A549 (cell line): ENCODE results near the gene PIGX. TPM values are rescaled to one million over a fixed set of nuclear protein-coding genes. Genes with fewer than 3 reads are reported as not detected.

Experiments
- ATAC-seq, 2 experiments: fragments of 200-7000 bp in 1 of 2; fragments of >200 bp in 1 of 2; cut with Nextera tagmentation in 1 of 2; cut with Tn5 transposase in 1 of 2; 3 replicates each; pipeline versions ENCODE4 v1.8.0 to v1.9.1; 2018 to 2020; ENCODE audit warnings: mild to moderate bottlenecking in 1 of 2, moderate library complexity in 1 of 2
- CTCF ChIA-PET: fragments of 300-600 bp; sonication (Branson Sonifier 250); formaldehyde crosslinking; extraction: SDS; loops from one replicate; lab custom pipeline; 2021; ENCODE audit warnings: antibody characterized with exemption, inconsistent platforms; lab: Yijun Ruan, JAX
- POLR2A ChIA-PET: fragments of 350-600 bp; formaldehyde crosslinking; extraction: SDS; loops from one replicate; lab custom pipeline; 2021; ENCODE audit warnings: antibody characterized with exemption, inconsistent platforms; lab: Yijun Ruan, JAX
- DNase-seq, 2 experiments: peaks; one replicate each; pipeline versions ENCODE4 v3.0.0 to v3.0.0-alpha.2; 2011 to 2016; ENCODE audit warnings: low read depth in 1 of 2, low spot score in 1 of 2
- FAIRE-seq: peaks from 2 replicates; lab custom pipeline; 2011; peaks lifted over from hg19 to GRCh38; lab: Jason Lieb, UNC
- H3K27ac ChIP-seq, 2 experiments: fragments of >200 bp; sonication (Bioruptor Twin); formaldehyde crosslinking; 3 replicates each; pipeline ENCODE4 v1.5.1; 2016 to 2017
- H3K4me1 ChIP-seq: fragments of >200 bp; sonication (Bioruptor Twin); formaldehyde crosslinking; 3 replicates; pipeline ENCODE4 v1.6.1; 2016
- H3K4me2 ChIP-seq: fragments of >200 bp; sonication (Bioruptor Twin); formaldehyde crosslinking; 3 replicates; pipeline ENCODE4 v1.6.1; 2016
- H3K4me3 ChIP-seq: fragments of >200 bp; sonication (Bioruptor Twin); formaldehyde crosslinking; 3 replicates; pipeline ENCODE4 v1.5.1; 2016
- H3K9me3 ChIP-seq: fragments of >200 bp; sonication (Bioruptor Twin); formaldehyde crosslinking; 3 replicates; pipeline ENCODE4 v1.6.1; 2016
- CEBPB ChIP-seq, 2 experiments: fragments of >200 bp in 1 of 2; sonication (Bioruptor Twin) in 1 of 2; formaldehyde crosslinking in 1 of 2; IDR thresholded peaks; 2 replicates each; pipeline ENCODE4 v1.6.1; 2012 to 2016
- CHD2 ChIP-seq: fragments of 150-350 bp; IDR thresholded peaks from 2 replicates; pipeline ENCODE4 v1.6.1; 2014; ENCODE audit warnings: low read length; ENCODE audit not compliant: partially characterized antibody
- CTCF ChIP-seq: fragments of >200 bp; sonication (Bioruptor Twin); formaldehyde crosslinking; IDR thresholded peaks from 3 replicates; pipeline ENCODE4 v1.5.1; 2016
- EHF ChIP-seq: fragments of 250-450 bp; sonication (Bioruptor Pico); IDR thresholded peaks from 2 replicates; pipeline ENCODE4 v1.5.0; 2020; ENCODE audit warnings: mild to moderate bottlenecking
- EP300 ChIP-seq, 2 experiments: fragments of >200 bp; sonication (Bioruptor Twin); formaldehyde crosslinking; IDR thresholded peaks; 2 replicates in 1 of 2; 3 replicates in 1 of 2; pipeline ENCODE4 v1.6.1; 2016 to 2017
- FOSB ChIP-seq: fragments of 250-450 bp; sonication (Bioruptor Pico); IDR thresholded peaks from 2 replicates; pipeline ENCODE4 v1.5.0; 2020; ENCODE audit warnings: mild to moderate bottlenecking, moderate library complexity
- HDAC2 ChIP-seq: fragments of 200-600 bp; sonication (generic); IDR thresholded peaks from 2 replicates; pipeline ENCODE4 v1.6.1; 2016
- HOXA7 ChIP-seq: fragments of 250-450 bp; sonication (Bioruptor Pico); IDR thresholded peaks from 2 replicates; pipeline ENCODE4 v1.5.0; 2020; ENCODE audit warnings: mild to moderate bottlenecking, moderate library complexity
- JUNB ChIP-seq: fragments of >200 bp; sonication (Bioruptor Twin); formaldehyde crosslinking; IDR thresholded peaks from 2 replicates; pipeline ENCODE4 v1.6.1; 2016
- NPAS2 ChIP-seq: fragments of 250-450 bp; sonication (Bioruptor Pico); IDR thresholded peaks from 2 replicates; pipeline ENCODE4 v1.8.0; 2022; ENCODE audit warnings: mild to moderate bottlenecking, moderate library complexity, borderline replicate concordance
- TFCP2L1 ChIP-seq: fragments of 250-450 bp; sonication (Bioruptor Pico); IDR thresholded peaks from 2 replicates; pipeline ENCODE4 v1.5.0; 2021; ENCODE audit warnings: mild to moderate bottlenecking
- TP53 ChIP-seq: fragments of 250-450 bp; sonication (Bioruptor Pico); IDR thresholded peaks from 2 replicates; pipeline ENCODE4 v1.5.0; 2021; ENCODE audit warnings: mild to moderate bottlenecking, moderate library complexity
- USF2 ChIP-seq: fragments of 450-650 bp; IDR thresholded peaks from 2 replicates; pipeline ENCODE4 v1.6.1; 2014; ENCODE audit warnings: antibody characterized with exemption
- WGBS: methylation state at CpG from one replicate; pipeline ENCODE4 v1.1.6; 2017; ENCODE audit errors: missing lambda C conversion rate; 5-methylcytosine and 5-hydroxymethylcytosine counted together
- polyA plus RNA-seq, 4 experiments: library from polyadenylated mRNA; depleted of rRNA in 3 of 4; stranded (reverse); fragments of >200 nt; fragmentation: RNase III in 1 of 4; extraction: RNeasy Plus Mini Kit Qiagen cat#74134 plus additional on column Dnase treatment in 1 of 4; gene quantifications; 2 replicates in 3 of 4; 3 replicates in 1 of 4; pipeline ENCODE4 v1.2.3, GENCODE V29; 2011 to 2017
- TF ChIP-seq, protein P1 (sequence below): fragments of >200 bp; sonication (Bioruptor Twin); formaldehyde crosslinking; IDR thresholded peaks from 3 replicates; pipeline ENCODE4 v1.6.1; 2016
- TF ChIP-seq, protein P2 (sequence below): fragments of 200-600 bp; sonication (generic); IDR thresholded peaks from 2 replicates; pipeline ENCODE4 v1.6.1; 2016; ENCODE audit warnings: antibody characterized with exemption, mild to moderate bottlenecking, moderate library complexity
- TF ChIP-seq, protein P3 (sequence below): IDR thresholded peaks from 2 replicates; pipeline ENCODE4 v1.6.1; 2012

Gene PIGX
- polyA plus RNA-seq, 2 of the 4 experiments (the other 2 are of a cell fraction): 22.3 to 45.2 TPM

DNA sequence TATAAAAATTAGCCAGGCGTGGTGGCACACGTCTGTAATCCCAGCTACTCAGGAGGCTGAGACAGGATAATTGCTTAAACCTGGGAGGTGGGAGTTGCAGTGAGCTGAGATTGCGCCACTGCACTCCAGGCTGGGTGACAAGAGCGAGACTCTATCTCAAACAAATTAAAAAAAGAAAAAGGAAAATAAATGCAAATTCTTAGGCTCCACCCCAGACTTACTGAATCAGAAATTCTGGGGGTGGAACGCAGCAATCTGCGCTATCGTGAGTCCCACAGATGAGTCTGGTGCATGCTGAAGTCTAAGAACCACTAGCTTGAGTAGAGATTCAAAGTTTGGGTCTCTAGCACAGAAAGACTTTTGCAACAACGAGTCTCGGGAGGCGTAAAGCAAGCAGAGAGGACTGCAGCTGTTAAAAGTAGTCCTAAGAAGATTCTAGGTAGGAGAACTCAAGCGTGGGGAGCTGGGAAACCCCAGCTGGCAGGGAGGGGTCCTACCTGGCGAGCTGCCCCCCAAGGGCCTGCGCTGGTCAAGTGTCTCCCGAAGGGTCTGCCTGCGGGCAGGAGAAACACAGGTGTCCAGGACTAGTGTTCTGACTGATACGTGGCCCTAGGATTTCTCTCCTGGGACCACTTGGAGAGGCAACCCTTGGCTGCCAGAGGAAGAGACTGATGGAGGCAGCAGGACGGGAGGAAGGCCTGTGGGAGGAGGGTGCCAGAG, 22.1 kb upstream of the PIGX start:
- ATAC-seq (no peak), FAIRE-seq (no peak), DNase-seq (no peak)
- H3K4me3 ChIP-seq: no peak overlapping the region
- POLR2A ChIA-PET: interaction anchor here (2.0 kb wide), 1 partner anchor 22 kb away, joined by 4 read pairs; the partner anchor contains the start of genes CEP19 and PIGX
- H3K9me3 ChIP-seq: no peaks in the 10 kb centered on the region
- H3K27ac ChIP-seq: no peak overlapping the region
- 85% methylated on average over 15 of the region's 17 CpGs for WGBS
- no peak overlapping the region for H3K4me2 ChIP-seq
- TF ChIP-seq EP300 (IDR thresholded peaks at IDR 0.05) (no peak), NPAS2 (CRISPR knock-in tag) (no peak), TP53 (no peak)
- TF ChIP-seq, all 56 proteins: peak for 0
- CTCF ChIA-PET: interaction anchor here (0.8 to 1.4 kb wide), 2 partner anchors 81 to 161 kb away, joined by 3 to 6 read pairs; no protein-coding TSS in a partner anchor
- no peaks in the 10 kb centered on the region for H3K4me1 ChIP-seq

DNA sequence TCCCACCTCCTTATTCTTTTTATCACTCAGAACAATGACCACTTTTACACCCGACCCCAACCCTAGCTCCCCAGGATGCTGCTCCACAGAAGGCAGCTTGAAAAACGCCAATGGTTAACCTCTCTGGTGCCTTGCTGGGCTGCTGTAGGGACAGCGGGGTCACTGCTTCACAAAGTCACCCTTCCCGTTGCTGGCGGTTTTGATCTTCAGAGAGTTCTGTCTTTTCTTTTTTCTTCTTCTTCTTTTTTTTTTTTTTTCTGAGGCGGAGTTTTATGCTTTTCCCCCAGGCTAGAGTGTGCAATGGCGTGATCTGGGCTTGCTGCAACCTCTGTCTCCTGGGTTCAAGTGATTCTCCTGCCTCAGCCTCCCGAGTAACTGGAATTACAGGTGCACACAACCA, 20.8 kb upstream of the PIGX start:
- CTCF ChIA-PET: interaction anchor here (0.6 to 1.2 kb wide), 2 partner anchors 14 to 235 kb away, joined by 3 to 4 read pairs; no protein-coding TSS in a partner anchor
- WGBS: 65% methylated on average over 8 of the region's 8 CpGs
- Histone ChIP-seq H3K4me2 (no peak overlapping the region), H3K9me3 (no peaks in the 10 kb centered on the region), H3K4me3 (no peak overlapping the region), H3K27ac (no peak overlapping the region), H3K4me1 (no peaks in the 10 kb centered on the region)
- TF ChIP-seq CTCF (no peak), JUNB (no peak), CEBPB (IDR thresholded peaks at IDR 0.05) (no peak), HOXA7 (no peak), TFCP2L1 (CRISPR knock-in tag) (no peak), HDAC2 (no peak), CHD2 (no peak), FOSB (CRISPR knock-in tag) (no peak), TP53 (no peak), EHF (CRISPR knock-in tag) (no peak), NPAS2 (CRISPR knock-in tag) (no peak), USF2 (no peak)
- TF ChIP-seq, protein P1, sequence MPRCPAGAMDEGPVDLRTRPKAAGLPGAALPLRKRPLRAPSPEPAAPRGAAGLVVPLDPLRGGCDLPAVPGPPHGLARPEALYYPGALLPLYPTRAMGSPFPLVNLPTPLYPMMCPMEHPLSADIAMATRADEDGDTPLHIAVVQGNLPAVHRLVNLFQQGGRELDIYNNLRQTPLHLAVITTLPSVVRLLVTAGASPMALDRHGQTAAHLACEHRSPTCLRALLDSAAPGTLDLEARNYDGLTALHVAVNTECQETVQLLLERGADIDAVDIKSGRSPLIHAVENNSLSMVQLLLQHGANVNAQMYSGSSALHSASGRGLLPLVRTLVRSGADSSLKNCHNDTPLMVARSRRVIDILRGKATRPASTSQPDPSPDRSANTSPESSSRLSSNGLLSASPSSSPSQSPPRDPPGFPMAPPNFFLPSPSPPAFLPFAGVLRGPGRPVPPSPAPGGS: no peak
- TF ChIP-seq, protein P2, sequence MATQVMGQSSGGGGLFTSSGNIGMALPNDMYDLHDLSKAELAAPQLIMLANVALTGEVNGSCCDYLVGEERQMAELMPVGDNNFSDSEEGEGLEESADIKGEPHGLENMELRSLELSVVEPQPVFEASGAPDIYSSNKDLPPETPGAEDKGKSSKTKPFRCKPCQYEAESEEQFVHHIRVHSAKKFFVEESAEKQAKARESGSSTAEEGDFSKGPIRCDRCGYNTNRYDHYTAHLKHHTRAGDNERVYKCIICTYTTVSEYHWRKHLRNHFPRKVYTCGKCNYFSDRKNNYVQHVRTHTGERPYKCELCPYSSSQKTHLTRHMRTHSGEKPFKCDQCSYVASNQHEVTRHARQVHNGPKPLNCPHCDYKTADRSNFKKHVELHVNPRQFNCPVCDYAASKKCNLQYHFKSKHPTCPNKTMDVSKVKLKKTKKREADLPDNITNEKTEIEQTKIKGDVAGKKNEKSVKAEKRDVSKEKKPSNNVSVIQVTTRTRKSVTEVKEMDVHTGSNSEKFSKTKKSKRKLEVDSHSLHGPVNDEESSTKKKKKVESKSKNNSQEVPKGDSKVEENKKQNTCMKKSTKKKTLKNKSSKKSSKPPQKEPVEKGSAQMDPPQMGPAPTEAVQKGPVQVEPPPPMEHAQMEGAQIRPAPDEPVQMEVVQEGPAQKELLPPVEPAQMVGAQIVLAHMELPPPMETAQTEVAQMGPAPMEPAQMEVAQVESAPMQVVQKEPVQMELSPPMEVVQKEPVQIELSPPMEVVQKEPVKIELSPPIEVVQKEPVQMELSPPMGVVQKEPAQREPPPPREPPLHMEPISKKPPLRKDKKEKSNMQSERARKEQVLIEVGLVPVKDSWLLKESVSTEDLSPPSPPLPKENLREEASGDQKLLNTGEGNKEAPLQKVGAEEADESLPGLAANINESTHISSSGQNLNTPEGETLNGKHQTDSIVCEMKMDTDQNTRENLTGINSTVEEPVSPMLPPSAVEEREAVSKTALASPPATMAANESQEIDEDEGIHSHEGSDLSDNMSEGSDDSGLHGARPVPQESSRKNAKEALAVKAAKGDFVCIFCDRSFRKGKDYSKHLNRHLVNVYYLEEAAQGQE: no peak
- TF ChIP-seq, protein P3, sequence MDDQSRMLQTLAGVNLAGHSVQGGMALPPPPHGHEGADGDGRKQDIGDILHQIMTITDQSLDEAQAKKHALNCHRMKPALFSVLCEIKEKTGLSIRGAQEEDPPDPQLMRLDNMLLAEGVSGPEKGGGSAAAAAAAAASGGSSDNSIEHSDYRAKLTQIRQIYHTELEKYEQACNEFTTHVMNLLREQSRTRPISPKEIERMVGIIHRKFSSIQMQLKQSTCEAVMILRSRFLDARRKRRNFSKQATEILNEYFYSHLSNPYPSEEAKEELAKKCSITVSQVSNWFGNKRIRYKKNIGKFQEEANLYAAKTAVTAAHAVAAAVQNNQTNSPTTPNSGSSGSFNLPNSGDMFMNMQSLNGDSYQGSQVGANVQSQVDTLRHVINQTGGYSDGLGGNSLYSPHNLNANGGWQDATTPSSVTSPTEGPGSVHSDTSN: no peak
- ATAC-seq: no peak
- DNase-seq: no peak
- FAIRE-seq: no peak
- POLR2A ChIA-PET: interaction anchor here (2.0 kb wide), 1 partner anchor 21 kb away, joined by 4 read pairs; the partner anchor contains the start of genes CEP19 and PIGX
